GM18858 (cell line): ENCODE results near the gene CUEDC1.

ENCODE experiments used
- ATAC-seq: cut with Tn5 transposase; IDR thresholded peaks from one replicate; pipeline ENCODE4 v1.9.1; 2021; ENCODE audit not compliant: unreplicated experiment

Gene CUEDC1

GRCh38 chr17:57955183-57955931 is at the start of gene CUEDC1:
CUEDC1 (minus strand) TSS chr17:57955412; CDS start chr17:57885564, 69,848 bp downstream.
- no peak for ATAC-seq

GRCh38 chr17:58004060-58004459 is 48.8 kb upstream of the CUEDC1 start:
- ATAC-seq, result no peak

GRCh38 chr17:58002973-58003372 is 47.8 kb upstream of the CUEDC1 start:
- no peak for ATAC-seq

DNA sequence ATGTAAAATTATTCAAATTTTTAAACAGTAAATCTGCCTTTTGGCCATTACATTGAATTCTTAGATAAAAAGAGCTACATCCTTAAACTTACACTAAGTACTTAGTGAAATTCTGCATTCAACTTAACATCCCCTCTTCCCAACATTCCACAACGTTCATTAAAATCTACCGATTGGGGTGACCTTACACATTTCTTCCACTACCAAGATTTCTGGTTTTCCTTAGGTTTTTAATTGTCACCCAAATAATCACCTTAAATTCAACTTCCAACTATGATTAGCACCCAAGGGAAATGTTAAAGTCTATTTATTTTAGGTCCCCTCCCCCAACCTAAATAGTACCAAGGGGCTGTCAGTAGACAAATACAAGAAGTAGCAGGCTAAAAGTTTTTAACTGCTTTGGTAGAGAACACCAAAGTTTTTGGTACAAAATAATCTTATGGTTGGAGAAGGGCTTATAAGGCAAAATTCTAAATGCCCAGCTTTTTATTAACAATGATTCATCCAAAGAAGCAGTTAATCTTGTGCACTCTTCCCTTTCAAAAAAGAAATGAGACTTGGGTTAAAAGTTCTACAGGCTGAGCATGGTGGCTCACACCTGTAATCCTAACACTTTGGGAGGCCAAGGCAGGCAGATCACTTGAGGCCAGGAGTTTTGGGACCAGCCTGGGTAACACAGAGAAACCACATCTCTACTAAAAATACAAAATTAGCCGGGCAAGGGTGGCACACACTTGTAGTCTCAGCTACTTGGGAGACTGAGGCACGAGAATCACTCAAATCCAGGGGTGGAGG is 47.1 kb upstream of the CUEDC1 start:
- ATAC-seq, result no peak

GRCh38 chr17:58001461-58002124 is 46.4 kb upstream of the CUEDC1 start:
- no peak for ATAC-seq

DNA sequence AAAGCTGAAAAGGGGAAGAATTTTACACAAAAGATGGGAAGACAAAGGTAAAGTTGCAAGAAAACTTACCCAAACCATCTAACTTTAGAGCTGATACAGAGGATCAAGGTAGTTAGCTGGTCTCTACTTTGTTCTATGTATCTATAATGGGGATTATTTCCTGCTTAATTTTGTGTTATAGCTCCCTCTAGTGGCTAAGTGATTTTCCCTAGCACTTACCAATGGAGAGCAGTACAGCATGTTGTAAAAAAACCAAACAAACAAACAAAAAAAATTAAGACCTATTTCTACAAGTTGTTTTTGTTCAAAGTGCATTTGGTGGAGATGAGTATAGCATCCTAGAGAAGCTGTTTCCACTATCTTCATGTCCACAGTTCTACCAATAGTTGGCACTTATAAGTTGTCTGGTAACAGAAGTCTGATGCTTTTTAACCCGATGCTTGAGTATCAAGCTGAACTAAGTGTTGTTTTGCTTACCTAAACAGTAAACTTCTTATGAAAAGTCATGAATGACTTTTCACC is 44.3 kb upstream of the CUEDC1 start:
- ATAC-seq, result no peak

GRCh38 chr17:57999010-57999495 is 43.8 kb upstream of the CUEDC1 start:
- no peak for ATAC-seq

DNA sequence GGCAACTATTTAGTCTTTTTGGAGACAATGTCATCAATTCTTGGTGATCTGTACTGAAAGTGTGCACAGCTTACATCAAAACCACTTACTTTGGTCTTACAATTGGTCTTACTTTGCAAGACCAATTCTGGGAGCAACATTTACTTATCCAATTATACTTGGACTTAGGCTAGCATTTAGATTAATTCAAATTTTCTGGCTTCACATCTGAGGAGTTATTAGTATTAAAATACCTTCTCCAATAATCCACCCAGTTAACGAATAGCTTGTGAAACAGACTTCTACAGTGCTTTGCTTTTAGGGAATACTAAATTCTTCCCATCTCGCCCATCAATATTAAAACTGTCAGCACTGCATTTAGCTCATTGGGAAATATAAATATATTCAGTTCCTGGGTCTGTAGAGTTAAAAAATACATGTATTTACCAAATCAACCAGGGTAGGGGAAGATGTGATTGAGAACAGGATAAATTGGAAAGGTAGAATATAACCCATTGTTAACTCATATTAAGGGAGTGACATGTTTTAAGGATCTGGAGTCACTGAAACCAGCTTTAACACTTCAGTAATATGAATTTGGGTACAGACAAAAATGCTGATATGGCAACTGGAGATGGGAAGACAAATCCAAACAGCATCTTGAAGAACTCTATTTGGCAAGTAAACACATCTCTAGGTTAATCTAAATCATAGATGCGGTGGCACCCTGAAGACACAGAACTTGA is 42.0 kb upstream of the CUEDC1 start:
- ATAC-seq, result no peak

- ATAC-seq, result peak; percentile 44
Measured at GRCh38 chr17:57995076-57995956, 40.1 kb upstream of the CUEDC1 start.

GRCh38 chr17:57994436-57994835 is 39.2 kb upstream of the CUEDC1 start:
- no peak for ATAC-seq

GRCh38 chr17:57993471-57994365 is 38.5 kb upstream of the CUEDC1 start:
- no peak for ATAC-seq

- no peak for ATAC-seq
Measured at GRCh38 chr17:57991537-57991936, 36.3 kb upstream of the CUEDC1 start.

GRCh38 chr17:57990037-57990436 is 34.8 kb upstream of the CUEDC1 start:
- no peak for ATAC-seq

DNA sequence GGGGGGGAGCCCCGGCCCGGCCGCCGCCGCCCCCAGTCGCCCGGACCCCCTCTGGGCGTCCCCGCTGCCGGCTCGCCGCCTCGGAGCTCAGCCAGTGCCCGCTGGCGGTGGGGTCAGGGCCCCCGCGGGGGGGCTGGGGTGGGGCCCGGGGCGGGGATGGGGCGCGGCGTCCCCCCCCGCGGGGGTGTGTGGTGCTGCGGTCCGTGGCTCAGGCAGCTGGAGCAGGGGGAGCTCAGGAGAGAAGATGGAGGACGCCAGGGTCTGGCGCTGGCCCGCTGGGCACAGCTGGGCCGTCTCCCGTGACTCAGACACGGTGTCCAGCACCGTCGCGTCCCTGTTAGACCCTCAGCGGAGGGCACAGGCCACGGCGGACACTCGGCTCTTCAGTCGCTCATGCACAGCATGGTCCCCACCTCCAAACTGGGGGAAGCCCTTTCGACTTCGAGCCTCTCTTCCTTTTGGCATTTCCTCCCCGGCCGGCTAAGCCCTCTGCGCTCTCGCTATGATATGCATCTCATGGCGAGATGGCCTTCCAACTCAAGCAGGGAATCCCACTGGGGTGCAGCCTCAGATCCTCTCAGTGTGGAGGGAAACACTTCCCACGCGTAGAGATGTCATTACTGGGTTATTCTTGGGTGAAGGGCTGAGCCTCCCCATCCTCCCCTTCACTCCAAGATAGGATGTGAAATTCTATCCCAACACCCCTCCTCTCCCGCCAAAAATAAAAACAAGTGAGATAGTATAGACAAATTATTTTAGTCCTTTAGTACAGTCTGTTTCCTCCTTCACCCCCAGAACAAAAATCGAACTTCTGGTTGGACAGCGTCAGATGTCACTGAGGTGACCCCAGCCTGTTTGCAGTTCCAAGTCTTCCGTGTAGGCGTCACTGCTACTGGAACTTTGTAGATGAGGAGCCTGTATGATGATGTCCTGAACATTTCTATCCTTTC is 33.4 kb upstream of the CUEDC1 start:
- ATAC-seq, result peak; percentile 56

DNA sequence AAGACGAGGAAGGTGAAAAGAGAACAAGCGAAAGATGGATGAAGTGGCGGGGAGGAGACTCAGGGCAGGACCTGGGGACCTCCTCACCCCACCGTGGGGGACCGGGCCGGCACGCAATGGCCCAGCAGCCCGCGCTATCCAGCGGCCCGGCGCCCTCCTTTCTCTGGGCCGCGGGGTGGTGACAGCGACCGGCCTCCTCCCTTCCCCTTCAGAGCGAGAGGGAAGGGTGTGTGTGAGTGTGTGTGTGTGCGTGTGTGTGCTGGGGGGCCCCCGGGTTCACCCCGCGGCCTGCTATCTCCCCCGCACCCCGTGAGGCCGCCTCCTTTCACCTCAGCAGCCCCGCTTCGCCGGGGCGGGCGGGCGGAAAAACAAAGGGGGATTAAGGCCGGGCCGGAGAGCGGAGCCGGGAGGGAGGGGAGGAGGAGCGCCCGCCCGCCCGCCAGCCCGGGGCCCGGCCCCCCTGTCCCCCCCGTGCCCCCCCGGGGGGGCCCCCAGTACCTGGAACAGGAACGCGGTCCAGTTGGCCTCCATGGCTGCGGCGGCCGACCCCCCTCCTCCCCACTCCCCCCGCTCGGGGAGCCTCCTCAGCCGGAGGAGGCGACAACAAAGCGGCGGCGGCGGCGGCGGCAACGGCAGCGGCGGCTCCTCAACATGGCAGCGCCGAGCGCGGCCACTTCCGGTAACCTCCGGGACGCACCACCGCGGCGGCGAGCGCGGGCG is 32.5 kb upstream of the CUEDC1 start, which contains the start of gene VEZF1:
Gene VEZF1, minus strand, starts transcription at position 674 of the 720 bp plus-strand sequence. Its CDS starts 143 bp downstream, at position 531.
- ATAC-seq, result peak; percentile 34

GRCh38 chr17:57986841-57987580 is 31.8 kb upstream of the CUEDC1 start:
- no peak for ATAC-seq
